Gastrocnemius medialis (tissue), 4 donors: Measurements from ENCODE around the gene NFAT5. TPM values are rescaled to one million over a fixed set of nuclear protein-coding genes. Genes with fewer than 3 reads are reported as not detected.

Experiments
- ATAC-seq, 2 donors: fragments of 150-250 bp; one replicate each; pipeline ENCODE4 v1.9.1; 2016
- DNase-seq, 2 donors: peaks; one replicate each; pipeline ENCODE4 v3.0.0-alpha.2; 2019
- H3K27ac ChIP-seq, 4 donors: fragments of 200-600 bp; sonication (generic); 1 replicate in 1 of 4; 2 replicates in 3 of 4; pipeline ENCODE4 v1.5.1; 2016 to 2018; ENCODE audit warnings: mild to moderate bottlenecking in 2 of 4, moderate library complexity in 1 of 4
- H3K27me3 ChIP-seq, 3 donors: fragments of 200-600 bp; sonication (generic) in 2 of 3; 1 replicate in 1 of 3; 2 replicates in 2 of 3; pipeline versions ENCODE4 v1.5.1 to v1.6.0; 2016 to 2019; ENCODE audit warnings: mild to moderate bottlenecking in 1 of 3, moderate library complexity in 1 of 3
- H3K36me3 ChIP-seq, 2 donors: fragments of 200-600 bp; sonication (generic) in 1 of 2; one replicate each; pipeline ENCODE4 v1.5.1; 2017 to 2018
- H3K4me1 ChIP-seq, 2 donors: fragments of 200-600 bp; sonication (generic) in 1 of 2; one replicate each; pipeline ENCODE4 v1.5.1; 2016 to 2017; ENCODE audit warnings: mild to moderate bottlenecking in 2 of 2
- H3K4me3 ChIP-seq, 4 donors: fragments of 200-600 bp; sonication (generic) in 3 of 4; 1 replicate in 1 of 4; 2 replicates in 3 of 4; pipeline ENCODE4 v1.5.1; 2016 to 2019; ENCODE audit warnings: mild to moderate bottlenecking in 2 of 4
- H3K9me3 ChIP-seq, 3 donors: fragments of 200-600 bp; sonication (generic) in 2 of 3; 1 replicate in 1 of 3; 2 replicates in 2 of 3; pipeline ENCODE4 v1.5.1; 2016 to 2019
- CTCF ChIP-seq, 5 experiments: fragments of 450-650 bp in 3 of 5; fragments of 200-600 bp in 2 of 5; sonication (generic) in 2 of 5; IDR thresholded peaks in 4 of 5; conservative IDR thresholded peaks in 1 of 5; 1 replicate in 4 of 5; 2 replicates in 1 of 5; pipeline ENCODE4 v1.5.1; 2016 to 2019; ENCODE audit warnings: antibody characterized with exemption in 5 of 5, mild to moderate bottlenecking in 3 of 5, moderate library complexity in 3 of 5
- POLR2A ChIP-seq, 2 donors: fragments of 450-650 bp; IDR thresholded peaks; one replicate each; pipeline ENCODE4 v1.6.1; 2017; ENCODE audit warnings: antibody characterized with exemption in 2 of 2, mild to moderate bottlenecking in 2 of 2, moderate library complexity in 2 of 2
- in situ Hi-C, 4 donors: fragments of 200-750 bp; cut with MboI; loops; one replicate each; pipeline versions ENCODE4 v1.15.0 to v1.8.0; 2017; ENCODE audit warnings: low sequenced_read_pairs in 4 of 4
- intact Hi-C: fragments of 100-400 bp; cut with DNase I; formaldehyde crosslinking; loops from one replicate; pipeline ENCODE4 v1.15.1; 2023; ENCODE audit warnings: low total_unique reads
- total RNA-seq, 4 donors: library from RNA; depleted of rRNA; stranded (reverse); fragments of >200 nt; gene quantifications; one replicate each; pipeline versions ENCODE4 v1.1.0 to v1.2.3, GENCODE V29; 2016

Gene NFAT5
- total RNA-seq, 4 donors from 2014 or later: 14.4 to 34.2 (median 18.4) TPM

GRCh38 chr16:69701452-69701851, 135.7 kb downstream of the NFAT5 start:
- H3K36me3 ChIP-seq: peaks cover 0 to 42% of the 10 kb centered on the region in 2 donors

DNA sequence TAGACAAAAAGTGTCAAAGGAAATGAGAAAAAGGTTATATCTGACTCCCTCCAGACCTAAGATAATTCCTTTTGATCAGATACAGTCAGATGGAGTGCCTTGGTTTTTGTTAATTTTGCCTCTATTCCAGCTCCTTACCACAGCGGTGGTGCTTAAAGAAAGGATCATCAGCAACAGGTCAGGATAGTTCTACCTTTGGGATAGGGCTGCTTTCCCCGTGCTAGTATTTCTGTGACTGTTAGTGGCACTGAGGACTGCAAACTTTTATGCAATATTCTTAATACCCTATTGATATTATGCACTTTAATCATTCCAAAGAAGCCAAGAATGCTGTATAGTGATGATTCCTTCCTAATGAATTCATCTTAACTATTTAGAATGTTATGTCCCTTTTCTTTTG, 136.1 kb downstream of the NFAT5 start:
- DNase-seq: no peak
- Histone ChIP-seq H3K4me3 (no peak overlapping the region), H3K36me3 (peaks cover 0 to 38% of the 10 kb centered on the region in 2 donors), H3K27ac (no peak overlapping the region), H3K27me3 (no peaks in the 10 kb centered on the region), H3K9me3 (no peaks in the 10 kb centered on the region), H3K4me1 (no peaks in the 10 kb centered on the region)
- intact Hi-C loops: no loop called here
- TF ChIP-seq POLR2A (IDR thresholded peaks at IDR 0.05) (no peak), CTCF (IDR thresholded peaks at IDR 0.05 in 4 of 5, conservative IDR thresholded peaks at IDR 0.05 in 1 of 5) (no peak)
- in situ Hi-C loops: no loop called here
- ATAC-seq: no peak

More at GRCh38 chr16:69701452-69701851, 135.7 kb downstream of the NFAT5 start:
- TF ChIP-seq CTCF (IDR thresholded peaks at IDR 0.05 in 4 of 5, conservative IDR thresholded peaks at IDR 0.05 in 1 of 5): no peak
- no peak for TF ChIP-seq POLR2A (IDR thresholded peaks at IDR 0.05)
- Histone ChIP-seq H3K4me3 (no peak overlapping the region), H3K27ac (no peak overlapping the region), H3K4me1 (no peaks in the 10 kb centered on the region), H3K9me3 (no peaks in the 10 kb centered on the region), H3K27me3 (no peaks in the 10 kb centered on the region)
- ATAC-seq: no peak
- in situ Hi-C loops (no loop called here), intact Hi-C loops (no loop called here)
- no peak for DNase-seq

GRCh38 chr16:69703638-69704037, 137.9 kb downstream of the NFAT5 start:
- no peak overlapping the region for H3K27ac ChIP-seq
- in situ Hi-C loops: no loop called here
- peaks cover 0 to 29% of the 10 kb centered on the region in 2 donors for H3K36me3 ChIP-seq
- ATAC-seq (no peak), DNase-seq (no peak)
- no peaks in the 10 kb centered on the region for H3K27me3 ChIP-seq
- intact Hi-C loops: no loop called here
- no peaks in the 10 kb centered on the region for H3K9me3 ChIP-seq
- TF ChIP-seq CTCF (IDR thresholded peaks at IDR 0.05 in 4 of 5, conservative IDR thresholded peaks at IDR 0.05 in 1 of 5): no peak
- no peak for TF ChIP-seq POLR2A (IDR thresholded peaks at IDR 0.05)
- no peaks in the 10 kb centered on the region for H3K4me1 ChIP-seq
- no peak overlapping the region for H3K4me3 ChIP-seq

- no peak overlapping the region for H3K4me3 ChIP-seq
- no peaks in the 10 kb centered on the region for H3K4me1 ChIP-seq
- in situ Hi-C loops: no loop called here
- no peaks in the 10 kb centered on the region for H3K9me3 ChIP-seq
- no peaks in the 10 kb centered on the region for H3K27me3 ChIP-seq
- no peak overlapping the region for H3K27ac ChIP-seq
- DNase-seq: no peak
- H3K36me3 ChIP-seq: peaks cover 0 to 29% of the 10 kb centered on the region in 2 donors
- intact Hi-C loops: loop anchor here (5.0 kb wide), 1 partner anchor 309 kb away; no protein-coding TSS in a partner anchor
- TF ChIP-seq CTCF (IDR thresholded peaks at IDR 0.05 in 4 of 5, conservative IDR thresholded peaks at IDR 0.05 in 1 of 5): no peak
- TF ChIP-seq POLR2A (IDR thresholded peaks at IDR 0.05): no peak
- peak in 1 of 2 donors; percentile 42 for ATAC-seq
Observed at GRCh38 chr16:69706256-69706974, 140.6 kb downstream of the NFAT5 start.
